GM19239 (cell line): ENCODE measurements around the gene ACTN3.
"Not testable (repeated sequence)": the region's sequence is repeated elsewhere in the genome, so short reads cannot be mapped to it uniquely, and the experiment has no call there.

ENCODE experiments used
- DNase-seq: peaks from one replicate; pipeline ENCODE4 v3.0.0; 2011; ENCODE audit warnings: low spot score; ENCODE audit not compliant: insufficient read length
- FAIRE-seq: peaks from 2 replicates; lab custom pipeline; 2011; peaks lifted over from hg19 to GRCh38; lab: Jason Lieb, UNC

Gene ACTN3

GRCh38 chr11:66546368-66546965 is at the start of gene ACTN3:
TSS of gene ACTN3 (plus strand) at chr11:66546903. CDS start at chr11:66546938, 35 bp downstream.
- no peak for FAIRE-seq
- DNase-seq, result no peak

GRCh38 chr11:66497206-66497605 is 49.5 kb upstream of the ACTN3 start:
- no peak for FAIRE-seq
- no peak for DNase-seq

GRCh38 chr11:66498506-66498905 is 48.2 kb upstream of the ACTN3 start:
- FAIRE-seq (no peak), DNase-seq (no peak)

- no peak for FAIRE-seq
- no peak for DNase-seq
These were observed 41.4 kb upstream of the ACTN3 start for GRCh38 chr11:66505276-66505816.

GRCh38 chr11:66509131-66509561 is 37.6 kb upstream of the ACTN3 start:
- no peak for FAIRE-seq
- DNase-seq, result no peak

GRCh38 chr11:66510271-66510989 is 36.3 kb upstream of the ACTN3 start, which contains the start of gene BBS1:
TSS of gene BBS1 (plus strand) at chr11:66510635. CDS start at chr11:66510660, 25 bp downstream.
- FAIRE-seq, result peak; percentile 92

GRCh38 chr11:66510990-66511339 is 35.7 kb upstream of the ACTN3 start:
- DNase-seq, result no peak
- no peak for FAIRE-seq

More at GRCh38 chr11:66510271-66510989, 36.3 kb upstream of the ACTN3 start, which contains the start of gene BBS1:
- peak; percentile 91 for DNase-seq

GRCh38 chr11:66523611-66524010 is 23.1 kb upstream of the ACTN3 start:
- no peak for DNase-seq
- FAIRE-seq, result no peak

- no peak for FAIRE-seq
- no peak for DNase-seq
These were observed 22.2 kb upstream of the ACTN3 start for GRCh38 chr11:66524304-66525040.

- FAIRE-seq, result no peak
- no peak for DNase-seq
These were observed 17.6 kb upstream of the ACTN3 start for GRCh38 chr11:66529069-66529468.

GRCh38 chr11:66529655-66530054 is 17.0 kb upstream of the ACTN3 start:
- DNase-seq (no peak), FAIRE-seq (no peak)

- no peak for DNase-seq
- FAIRE-seq, result no peak
These were observed 15.6 kb upstream of the ACTN3 start for GRCh38 chr11:66530927-66531709.

GRCh38 chr11:66531841-66532240 is 14.9 kb upstream of the ACTN3 start:
- no peak for DNase-seq
- FAIRE-seq, result no peak

GRCh38 chr11:66532784-66533183 is 13.9 kb upstream of the ACTN3 start:
- no peak for DNase-seq
- no peak for FAIRE-seq

GRCh38 chr11:66539170-66539869 is 7.4 kb upstream of the ACTN3 start:
- FAIRE-seq (no peak), DNase-seq (no peak)

GRCh38 chr11:66539870-66540213 is 6.9 kb upstream of the ACTN3 start:
- FAIRE-seq, result no peak
- DNase-seq, result no peak

- not testable (repeated sequence) for FAIRE-seq, DNase-seq
These were observed 6.1 kb upstream of the ACTN3 start for GRCh38 chr11:66540598-66540997.

- FAIRE-seq, result no peak
- no peak for DNase-seq
These were observed 4.8 kb upstream of the ACTN3 start for GRCh38 chr11:66541892-66542291.

GRCh38 chr11:66542362-66542761 is 4.3 kb upstream of the ACTN3 start:
- DNase-seq (no peak), FAIRE-seq (no peak)
